ENCODE data around the gene GABRA5. TPM values are rescaled to one million over a fixed set of nuclear protein-coding genes. Genes with fewer than 3 reads are reported as not detected.
"Not testable (repeated sequence)": the region's sequence is repeated elsewhere in the genome, so short reads cannot be mapped to it uniquely, and the experiment has no call there.

GABRA5 gene
- total RNA-seq, 1 donor from 2014 or later = not detected

DNA sequence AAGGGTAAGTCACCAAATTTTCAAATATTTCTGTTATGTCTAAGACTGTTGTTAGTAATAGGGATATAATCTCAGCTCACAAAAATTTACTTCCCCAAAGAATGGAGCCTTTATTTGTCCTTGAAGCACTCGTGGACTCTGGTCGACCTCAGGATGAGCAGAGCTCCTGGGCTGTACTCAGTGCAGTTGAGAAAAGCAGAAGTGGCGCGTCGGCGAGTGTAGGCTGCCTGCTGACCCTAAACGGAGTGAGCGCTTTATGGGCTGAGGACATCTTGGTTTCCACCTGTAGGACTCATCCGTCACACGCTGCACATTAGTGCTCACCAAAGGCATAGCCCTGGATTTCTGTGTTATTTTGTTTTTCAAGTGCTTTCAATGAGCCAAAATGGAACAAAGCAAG lies 11.0 kb downstream of the GABRA5 start:
- no peak for DNase-seq (ENCODE audit: low spot score)

DNA sequence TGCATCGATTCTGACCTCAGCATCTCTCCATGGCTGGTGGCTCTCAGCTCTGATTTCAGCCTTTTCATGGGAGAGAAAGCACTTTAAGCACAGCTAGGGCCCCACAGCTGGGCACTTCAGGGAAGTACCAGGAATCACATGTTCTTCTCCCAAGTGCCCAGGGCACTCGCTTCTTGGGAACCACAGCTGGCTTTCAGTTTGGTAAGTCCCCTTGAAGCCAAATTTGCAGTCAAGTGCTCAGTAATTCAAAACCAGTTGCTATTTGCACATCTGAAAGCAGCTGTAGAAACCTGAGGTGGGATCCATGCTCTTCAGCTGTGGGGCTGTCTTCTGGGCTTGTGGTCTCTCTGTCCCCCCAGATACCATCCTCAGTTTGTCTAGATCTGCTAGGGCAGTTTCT lies 12.8 kb downstream of the GABRA5 start:
- no peak for DNase-seq (ENCODE audit: low spot score)

DNA sequence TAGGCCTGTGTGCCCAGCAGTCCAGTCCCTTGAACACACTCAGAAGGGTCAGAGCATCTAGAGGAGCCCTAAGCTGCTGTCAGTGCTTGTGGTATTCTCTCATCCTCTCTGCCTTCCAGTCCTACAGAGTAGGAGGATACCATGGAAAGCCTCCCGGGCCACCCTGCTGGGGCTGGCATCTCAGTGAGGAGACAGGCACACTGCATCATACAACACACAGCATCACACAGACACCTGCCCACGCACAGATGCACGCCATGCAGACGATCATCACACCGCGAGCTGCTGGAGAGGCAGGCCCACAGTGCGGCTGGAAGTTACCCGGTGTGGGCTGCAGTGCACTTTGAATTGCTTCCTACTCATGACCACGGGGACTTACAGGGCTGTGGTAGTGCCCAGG lies 15.2 kb downstream of the GABRA5 start:
- no peak for DNase-seq (ENCODE audit: low spot score)

- DNase-seq (ENCODE audit: low spot score) = no peak
These were observed 15.9 kb downstream of the GABRA5 start for GRCh38 chr15:26882616-26883365.

- DNase-seq (ENCODE audit: low spot score) = no peak
These were observed 16.6 kb downstream of the GABRA5 start for GRCh38 chr15:26883466-26883865.

- DNase-seq (ENCODE audit: low spot score) = no peak
These were observed 19.7 kb downstream of the GABRA5 start for GRCh38 chr15:26886566-26886965.

DNA sequence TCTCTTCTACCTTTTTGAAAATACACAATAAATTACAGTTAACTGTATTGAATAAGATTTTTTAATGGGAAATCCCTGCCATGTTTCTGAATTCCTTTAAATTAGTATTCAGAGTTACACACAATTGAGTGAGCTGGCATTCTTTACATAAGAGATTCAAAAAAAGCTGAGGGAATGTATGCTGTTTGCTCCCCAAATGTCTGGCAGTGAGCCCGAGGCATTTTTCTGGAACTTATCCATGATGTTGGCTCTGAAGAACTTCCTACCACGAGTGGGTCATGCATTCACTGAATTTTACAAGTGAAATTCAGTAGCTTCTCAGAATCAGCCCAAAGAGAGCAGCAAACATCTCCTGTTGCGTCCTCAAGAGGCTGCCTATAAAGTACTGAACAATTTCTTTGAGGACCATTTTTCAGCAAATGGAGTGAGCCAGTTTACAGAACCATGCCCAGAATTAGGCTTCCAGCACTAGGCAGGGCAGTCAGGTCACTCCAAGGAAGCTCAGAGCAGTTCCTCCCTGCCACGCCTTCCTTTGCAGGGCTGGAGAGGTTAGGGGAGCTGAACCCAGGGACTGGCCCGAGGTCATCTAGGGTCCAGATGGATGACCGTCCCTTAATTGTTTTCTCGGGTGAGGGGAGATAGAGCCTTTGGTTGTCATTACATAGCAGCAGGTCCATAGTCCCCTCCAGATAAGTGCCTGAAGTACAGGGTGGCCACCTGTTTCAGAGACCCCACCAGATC lies 21.2 kb downstream of the GABRA5 start:
- DNase-seq (ENCODE audit: low spot score) = no peak

GRCh38 chr15:26888761-26889160 lies 21.9 kb downstream of the GABRA5 start:
- no peak for DNase-seq (ENCODE audit: low spot score)

DNA sequence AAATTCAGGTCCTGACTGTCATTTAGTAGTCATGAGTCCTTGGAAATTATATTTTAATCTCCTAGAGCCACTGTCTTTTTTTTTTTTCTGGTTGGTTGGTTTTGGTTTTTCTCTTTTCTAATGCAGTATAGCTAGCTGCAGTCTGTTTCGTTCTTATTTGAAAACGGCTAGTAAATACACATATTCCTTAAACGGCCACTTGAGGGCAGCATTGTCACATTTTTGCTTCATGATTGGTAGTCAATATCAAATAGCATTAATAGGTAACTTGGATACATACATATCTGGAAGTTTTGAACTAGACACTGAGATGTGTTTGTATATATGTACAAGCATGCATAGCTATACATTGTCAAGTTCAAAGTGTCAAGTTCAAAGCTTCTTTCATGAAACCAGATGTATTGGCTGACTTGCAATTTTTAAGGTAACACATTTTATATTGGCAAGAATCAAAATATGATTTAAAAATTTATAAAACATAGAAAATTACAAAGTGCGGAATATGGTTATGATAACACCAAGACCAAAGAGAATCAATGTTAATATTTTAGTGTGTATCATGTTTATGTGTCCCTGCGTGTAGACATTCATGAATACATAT lies 22.5 kb downstream of the GABRA5 start:
- DNase-seq (ENCODE audit: low spot score) = no peak

- DNase-seq (ENCODE audit: low spot score) = no peak
These were observed 23.6 kb downstream of the GABRA5 start for GRCh38 chr15:26890451-26890850.

DNA sequence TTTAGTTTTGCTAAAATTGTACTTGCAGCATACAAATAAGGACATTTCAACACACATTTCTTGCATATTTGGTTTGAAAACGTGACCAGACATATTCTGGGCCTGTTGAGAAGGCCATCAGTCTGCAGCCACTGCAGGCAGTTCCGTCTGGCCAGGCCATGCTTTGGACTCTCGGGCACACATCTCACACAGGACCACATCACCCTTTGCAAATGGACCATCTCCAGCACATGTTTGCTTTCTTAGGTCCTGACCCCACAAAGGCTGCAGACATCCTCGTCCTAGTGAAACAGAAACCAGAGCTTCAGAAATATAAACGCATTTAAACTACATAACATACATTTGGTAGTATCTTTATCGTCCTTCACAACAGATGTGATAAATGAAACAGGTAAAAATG lies 24.1 kb downstream of the GABRA5 start:
- no peak for DNase-seq (ENCODE audit: low spot score)

DNA sequence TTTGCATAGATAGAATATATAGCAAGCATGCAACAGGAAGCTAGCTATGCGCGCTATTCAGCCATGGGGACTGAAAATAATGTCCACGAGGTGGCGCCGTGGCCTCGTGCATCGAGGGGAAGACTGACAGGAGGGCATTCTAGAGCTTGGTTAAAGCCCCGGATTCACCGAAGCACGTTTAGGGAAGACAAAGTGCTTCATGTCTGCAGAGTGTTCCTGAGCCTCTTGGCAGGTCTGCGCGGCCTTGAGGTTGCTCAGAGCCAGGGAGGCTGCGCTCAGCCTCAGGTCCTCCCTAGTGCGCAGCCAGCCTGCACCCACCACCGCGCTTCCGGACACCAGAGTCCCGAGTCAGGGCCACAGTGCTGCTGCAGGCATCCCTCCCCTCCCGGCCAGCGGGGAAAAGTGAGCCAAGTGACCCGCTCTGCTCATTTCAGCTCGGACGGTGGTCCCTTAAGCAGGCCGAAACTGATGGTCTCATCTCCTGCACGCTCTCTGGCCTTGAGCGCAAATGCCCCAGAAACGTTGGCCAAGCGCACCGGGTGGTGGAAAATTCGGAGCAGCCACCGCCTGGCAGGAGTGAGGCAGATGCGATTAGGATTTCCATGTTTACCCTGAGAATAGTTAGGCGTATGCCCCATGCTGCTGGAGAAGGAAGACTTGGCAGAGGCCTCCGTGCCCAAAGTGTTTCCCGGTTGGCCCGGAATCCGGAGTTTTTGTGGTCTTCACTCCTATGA lies 24.8 kb downstream of the GABRA5 start:
- DNase-seq (ENCODE audit: low spot score) = peak; percentile 72

DNA sequence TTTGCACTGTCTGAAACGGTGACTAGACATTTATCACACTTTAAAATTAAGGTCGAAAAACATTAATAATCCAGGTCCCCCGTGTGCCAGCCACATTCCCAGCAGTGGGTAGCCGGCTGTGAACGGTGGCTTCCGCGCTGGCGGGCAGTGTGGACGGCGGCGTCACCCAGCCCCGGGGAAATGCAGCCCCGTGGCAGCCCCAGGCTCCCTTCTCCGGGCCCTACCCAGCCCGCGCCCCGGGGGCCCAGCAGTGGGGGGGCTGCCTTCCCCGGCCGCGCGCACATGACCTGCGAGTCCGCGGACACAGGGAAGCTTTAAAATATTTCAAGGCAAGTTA lies 25.3 kb downstream of the GABRA5 start:
- DNase-seq (ENCODE audit: low spot score) = no peak

DNA sequence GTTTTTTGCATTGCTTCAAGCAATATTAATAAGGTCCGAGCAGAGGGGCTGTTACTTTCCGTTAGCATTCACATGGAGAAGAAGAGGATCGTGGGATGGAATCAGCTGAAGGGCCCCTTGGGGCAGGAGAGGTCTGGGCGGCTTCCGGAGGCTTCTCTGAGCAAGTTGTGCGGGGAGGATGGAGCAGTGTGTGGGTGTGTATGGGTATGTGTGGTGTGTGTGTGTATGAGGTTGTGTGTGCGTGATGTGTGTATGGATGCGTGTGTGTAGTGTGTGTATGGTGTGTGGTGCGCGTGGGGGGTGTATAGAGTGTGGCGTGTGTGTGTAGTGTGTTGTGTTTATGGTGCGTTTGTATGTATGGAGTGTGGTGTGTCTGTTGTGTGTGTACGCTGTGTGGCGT lies 25.8 kb downstream of the GABRA5 start:
- no peak for DNase-seq (ENCODE audit: low spot score)

GRCh38 chr15:26893351-26894065 lies 26.6 kb downstream of the GABRA5 start:
- DNase-seq (ENCODE audit: low spot score) = no peak

DNA sequence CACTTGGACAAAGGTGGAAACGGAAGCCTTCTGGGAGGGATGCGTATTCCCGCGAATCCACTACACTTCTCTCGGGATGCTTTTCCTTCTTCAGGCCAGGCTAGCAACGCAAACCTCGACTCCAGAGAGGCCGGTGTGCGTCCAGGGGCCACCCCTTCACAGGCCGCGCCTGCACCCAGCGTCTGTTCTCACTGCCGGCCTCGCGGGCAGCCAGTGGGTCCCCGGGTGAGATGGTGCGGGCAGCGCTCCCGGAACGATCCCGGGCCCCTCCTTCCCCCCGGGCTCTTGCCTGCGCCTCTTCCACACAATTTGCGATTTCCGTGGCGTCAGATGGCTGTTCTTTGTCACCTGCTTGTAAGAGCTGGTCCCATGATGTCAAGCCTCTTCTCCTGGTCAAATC lies 27.3 kb downstream of the GABRA5 start:
- DNase-seq (ENCODE audit: low spot score) = no peak

DNA sequence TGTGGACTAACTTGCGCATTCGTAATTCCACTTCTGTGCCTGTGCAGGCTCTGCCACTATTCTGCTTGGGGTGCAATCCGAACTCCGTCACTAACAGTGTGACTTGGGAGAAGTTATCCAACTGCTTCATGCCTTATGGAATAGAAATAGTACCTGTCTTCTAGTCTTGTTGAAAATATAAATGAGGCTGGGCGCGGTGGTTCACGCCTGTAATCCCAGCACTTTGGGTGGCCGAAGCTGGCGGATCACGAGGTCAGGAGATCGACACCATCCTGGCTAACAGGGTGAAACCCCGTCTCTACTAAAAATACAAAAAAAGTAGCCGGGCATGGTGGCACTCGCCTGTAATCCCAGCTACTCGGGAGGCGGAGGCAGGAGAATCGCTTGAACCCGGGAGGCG lies 28.5 kb downstream of the GABRA5 start:
- DNase-seq (ENCODE audit: low spot score) = not testable (repeated sequence)

DNA sequence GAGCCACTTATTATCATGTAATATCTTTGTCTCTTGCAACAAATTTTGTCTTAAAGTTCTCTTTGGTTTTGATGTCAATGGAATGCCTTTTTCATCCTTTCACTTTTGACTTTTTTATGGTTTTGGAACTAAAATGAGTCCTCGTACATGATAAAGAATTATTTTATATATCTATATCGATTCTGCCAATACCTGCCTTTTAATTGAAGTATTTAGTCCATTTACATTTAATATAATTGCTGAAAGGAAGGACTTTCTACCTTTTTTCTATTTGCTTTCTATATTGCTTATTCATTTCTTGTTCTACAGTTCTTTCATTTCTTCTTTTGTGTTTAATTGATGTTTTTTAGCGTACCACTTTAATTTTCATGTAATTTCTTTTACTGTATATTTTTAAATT lies 32.8 kb downstream of the GABRA5 start:
- DNase-seq (ENCODE audit: low spot score) = no peak

- DNase-seq (ENCODE audit: low spot score) = no peak
These were observed 34.2 kb downstream of the GABRA5 start for GRCh38 chr15:26901041-26901440.

DNA sequence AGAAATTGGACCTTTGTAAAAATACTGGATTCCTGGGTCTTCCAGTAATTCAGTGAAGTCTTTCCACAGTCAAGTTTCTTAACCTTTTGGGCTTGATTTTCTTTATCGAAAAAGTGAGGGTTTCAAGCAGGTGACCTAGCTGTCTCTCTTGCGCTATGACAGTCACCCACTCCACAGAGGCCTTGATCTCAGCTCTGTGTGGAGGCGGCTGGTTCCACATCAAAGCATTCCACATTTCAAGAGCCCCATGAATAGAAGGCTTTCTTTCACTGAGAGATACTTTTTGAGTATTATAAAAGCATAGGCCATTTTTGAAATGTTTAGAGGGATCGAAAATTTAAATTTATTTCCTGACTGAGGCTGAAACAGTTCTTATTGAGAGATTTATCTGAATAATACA lies 43.9 kb downstream of the GABRA5 start:
- DNase-seq (ENCODE audit: low spot score) = no peak

DNA sequence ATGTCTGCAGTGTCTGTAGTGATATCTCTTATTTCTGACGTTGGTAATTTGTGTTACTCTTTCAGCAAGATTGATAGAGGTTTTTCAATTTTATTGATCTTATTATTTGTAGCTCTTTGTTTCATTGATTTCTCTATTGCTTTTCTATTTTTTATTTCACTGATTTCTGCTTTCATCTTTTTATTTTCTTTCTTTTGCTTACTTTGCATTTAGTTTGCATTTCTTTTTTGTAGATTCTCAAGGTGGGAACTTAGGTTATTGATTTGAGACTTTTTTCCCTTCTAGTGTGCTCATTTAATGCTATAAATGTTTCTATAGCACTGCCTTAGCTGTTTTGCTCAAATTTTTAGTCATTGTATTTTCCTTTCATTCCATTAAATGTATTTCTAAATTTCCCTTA lies 54.6 kb downstream of the GABRA5 start:
- DNase-seq (ENCODE audit: low spot score) = no peak

- DNase-seq (ENCODE audit: low spot score) = no peak
These were observed 59.2 kb downstream of the GABRA5 start for GRCh38 chr15:26926081-26926480.
